B cell (primary cell): ENCODE data around the gene PFN3. TPM values are rescaled to one million over a fixed set of nuclear protein-coding genes. Genes with fewer than 3 reads are reported as not detected.

ENCODE experiments used
- ATAC-seq: fragments of 200-7000 bp; cut with Tn5 transposase; one replicate; pipeline ENCODE4 v1.10.0; 2021; ENCODE audit warnings: low read depth, mild to moderate bottlenecking, moderate number of reproducible peaks, moderate library complexity
- CTCF ChIA-PET: fragments of 350-600 bp; sonication (Branson Sonifier 250); formaldehyde crosslinking; loops from one replicate; lab custom pipeline; 2021; ENCODE audit warnings: antibody characterized with exemption, inconsistent platforms; lab: Charles Lee
- POLR2A ChIA-PET: fragments of 350-600 bp; sonication (Branson Sonifier 250); formaldehyde crosslinking; loops from one replicate; lab custom pipeline; 2021; ENCODE audit warnings: antibody characterized with exemption; lab: Charles Lee
- DNase-seq: peaks from one replicate; pipeline ENCODE4 v3.0.0; 2013
- H2AFZ ChIP-seq: 2 replicates; pipeline ENCODE4 v1.6.1; 2012; ENCODE audit warnings: mild to moderate bottlenecking, low read depth, low read length; ENCODE audit not compliant: insufficient read depth, poor library complexity, severe bottlenecking
- H3K27ac ChIP-seq, 2 donors: 1 replicate in 1 of 2; 2 replicates in 1 of 2; pipeline ENCODE4 v1.5.1; 2012 to 2013; ENCODE audit warnings: low read length in 2 of 2, mild to moderate bottlenecking in 2 of 2, moderate library complexity in 1 of 2
- H3K27me3 ChIP-seq, 4 experiments: fragments of 200-600 bp in 1 of 4; sonication (generic) in 1 of 4; replicated peaks in 1 of 4; 1 replicate in 2 of 4; 2 replicates in 2 of 4; pipeline versions ENCODE4 v1.6.1 to v1.7.0; 2013 to 2016; ENCODE audit warnings: low read length in 3 of 4, mild to moderate bottlenecking in 2 of 4, mixed read lengths in 1 of 4, moderate library complexity in 1 of 4; ENCODE audit not compliant: insufficient read depth in 4 of 4, control insufficient read depth in 3 of 4; ENCODE audit errors: control extremely low read depth in 1 of 4
- H3K36me3 ChIP-seq, 2 experiments: replicated peaks in 1 of 2; 1 replicate in 1 of 2; 2 replicates in 1 of 2; pipeline versions ENCODE4 v1.6.1 to v1.7.1; 2013; ENCODE audit warnings: low read length in 1 of 2; ENCODE audit not compliant: insufficient read depth in 2 of 2, control insufficient read depth in 1 of 2; ENCODE audit errors: control extremely low read depth in 1 of 2, extremely low read depth in 1 of 2
- H3K4me1 ChIP-seq, 2 donors: fragments of 200-600 bp in 1 of 2; sonication (generic) in 1 of 2; 1 replicate in 1 of 2; 2 replicates in 1 of 2; pipeline versions ENCODE4 v1.5.1 to v1.6.1; 2013 to 2017; ENCODE audit warnings: low read length in 2 of 2; ENCODE audit not compliant: control insufficient read depth in 2 of 2, insufficient read depth in 2 of 2
- H3K4me2 ChIP-seq: replicated peaks from 2 replicates; pipeline ENCODE3; 2012; ENCODE audit warnings: mild to moderate bottlenecking, low read depth, low read length; ENCODE audit not compliant: poor library complexity, severe bottlenecking
- H3K4me3 ChIP-seq, 5 experiments: fragments of 200-600 bp in 1 of 5; sonication (generic) in 1 of 5; 1 replicate in 3 of 5; 2 replicates in 2 of 5; pipeline versions ENCODE4 v1.5.1 to v1.7.0; 2011 to 2016; ENCODE audit warnings: low read length in 4 of 5, mild to moderate bottlenecking in 4 of 5, low read depth in 2 of 5, control low read depth in 1 of 5, moderate library complexity in 1 of 5; ENCODE audit not compliant: insufficient read depth in 1 of 5; ENCODE audit errors: control extremely low read depth in 1 of 5, extremely low read depth in 1 of 5
- H3K79me2 ChIP-seq: fragments of 200-600 bp; sonication (generic); one replicate; pipeline ENCODE4 v1.6.0; 2016; ENCODE audit warnings: low read length; ENCODE audit not compliant: control insufficient read depth, insufficient read depth
- H3K9ac ChIP-seq: fragments of 200-600 bp; sonication (generic); 2 replicates; pipeline ENCODE4 v1.6.1; 2017; ENCODE audit warnings: mild to moderate bottlenecking, low read length, moderate library complexity
- H3K9me3 ChIP-seq, 3 donors: one replicate each; pipeline versions ENCODE4 v1.6.1 to v1.7.1; 2013; ENCODE audit warnings: low read length in 2 of 3; ENCODE audit not compliant: control insufficient read depth in 2 of 3, insufficient read depth in 1 of 3; ENCODE audit errors: control extremely low read depth in 1 of 3
- H4K20me1 ChIP-seq: 2 replicates; pipeline ENCODE4 v1.6.0; 2012; ENCODE audit warnings: mild to moderate bottlenecking, low read length; ENCODE audit not compliant: insufficient read depth, control insufficient read depth, poor library complexity, severe bottlenecking
- H3K27ac Mint-ChIP-seq: one replicate; pipeline ENCODE4 v1.8.0; 2021; ENCODE audit warnings: mixed read lengths
- H3K27me3 Mint-ChIP-seq: one replicate; pipeline ENCODE4 v1.8.0; 2021; ENCODE audit warnings: mixed read lengths
- H3K4me1 Mint-ChIP-seq: one replicate; pipeline ENCODE4 v1.8.0; 2021; ENCODE audit warnings: mixed read lengths
- H3K4me3 Mint-ChIP-seq: one replicate; pipeline ENCODE4 v1.8.0; 2021; ENCODE audit warnings: mixed read lengths
- H3K9me3 Mint-ChIP-seq: one replicate; pipeline ENCODE4 v1.8.0; 2022; ENCODE audit warnings: mixed read lengths; ENCODE audit not compliant: insufficient read depth
- CTCF ChIP-seq: fragments of 200-600 bp; IDR thresholded peaks from one replicate; pipeline ENCODE4 v1.8.0; 2022; ENCODE audit warnings: antibody characterized with exemption, mild to moderate bottlenecking
- EZH2 ChIP-seq: IDR thresholded peaks from 2 replicates; pipeline ENCODE4 v1.6.1; 2012; ENCODE audit warnings: borderline replicate concordance, low read depth, mild to moderate bottlenecking, moderate library complexity, low read length; ENCODE audit not compliant: insufficient read depth, poor library complexity, severe bottlenecking
- WGBS: methylation state at CpG from one replicate; pipeline ENCODE4 v1.1.5; 2013; ENCODE audit warnings: missing lambda C conversion rate; ENCODE audit not compliant: insufficient coverage; 5-methylcytosine and 5-hydroxymethylcytosine counted together
- intact Hi-C: fragments of 100-400 bp; cut with micrococcal nuclease; formaldehyde crosslinking; loops from one replicate; pipeline ENCODE4 v1.10.0; 2022
- polyA plus RNA-seq: library from polyadenylated mRNA; depleted of rRNA; stranded (reverse); fragments of >200 nt; gene quantifications from 2 replicates; pipeline ENCODE4 v1.2.3, GENCODE V29; 2012
- total RNA-seq, 2 donors: library from RNA; stranded (reverse); fragments of 120-200 nt in 1 of 2; gene quantifications; 1 replicate in 1 of 2; 2 replicates in 1 of 2; pipeline versions ENCODE4 v1.2.3 to v1.2.4, GENCODE V29; 2013 to 2022

Gene PFN3
- total and polyA plus RNA-seq, 2 donors (not counting 1 experiment from before 2014, with no cell fraction given) = not detected

GRCh38 chr5:177393206-177393765, 7.2 kb downstream of the PFN3 start:
- 8% methylated on average over 1 of the region's 1 CpG for WGBS
- ChIA-PET CTCF (interaction anchor here (1.1 to 10.1 kb wide), 4 partner anchors 10 to 74 kb away, joined by 3 to 186 read pairs (median 74); partner anchors contain the start of gene PFN3), POLR2A (no interaction called here)
- Histone ChIP-seq H3K9me3 (no peaks in the 10 kb centered on the region), H3K79me2 (no peaks in the 10 kb centered on the region), H3K27me3 (no peaks in the 10 kb centered on the region), H3K27ac (no peak overlapping the region), H3K4me3 (no peak overlapping the region), H3K4me1 (peaks cover 14 to 24% of the 10 kb centered on the region in 2 donors), H3K4me2 (no peak overlapping the region), H4K20me1 (no peaks in the 10 kb centered on the region), H3K36me3 (no peaks in the 10 kb centered on the region), H2AFZ (no peak overlapping the region), H3K9ac (no peak overlapping the region)
- H3K9me3 Mint-ChIP-seq = no peaks in the 10 kb centered on the region
- intact Hi-C loops = no loop called here
- peaks cover 23% of the 10 kb centered on the region for H3K4me1 Mint-ChIP-seq
- H3K4me3 Mint-ChIP-seq = no peak overlapping the region
- peak overlapping the region; percentile 1 for H3K27ac Mint-ChIP-seq
- H3K27me3 Mint-ChIP-seq = peaks cover 3% of the 10 kb centered on the region
- no peak for DNase-seq
- no peak for ATAC-seq
- TF ChIP-seq EZH2 (no peak), CTCF (no peak)

- H3K79me2 ChIP-seq = no peaks in the 10 kb centered on the region
- WGBS = 17% methylated on average over 4 of the region's 5 CpGs
- no peak overlapping the region for H2AFZ ChIP-seq
- H3K9ac ChIP-seq = no peak overlapping the region
- no peak for ATAC-seq
- H4K20me1 ChIP-seq = no peaks in the 10 kb centered on the region
- H3K4me3 ChIP-seq = no peak overlapping the region
- H3K36me3 ChIP-seq = no peaks in the 10 kb centered on the region
- H3K9me3 Mint-ChIP-seq = no peaks in the 10 kb centered on the region
- no peak overlapping the region for H3K4me2 ChIP-seq
- no peaks in the 10 kb centered on the region for H3K9me3 ChIP-seq
- ChIA-PET CTCF (interaction anchor here (0.8 to 10.1 kb wide), 6 partner anchors 11 to 80 kb away, joined by 3 to 186 read pairs (median 3); partner anchors contain the start of gene PFN3), POLR2A (no interaction called here)
- H3K27ac Mint-ChIP-seq = peak overlapping the region; percentile 1
- intact Hi-C loops = no loop called here
- TF ChIP-seq EZH2 = no peak
- no peak for TF ChIP-seq CTCF
- peaks cover 14 to 24% of the 10 kb centered on the region in 2 donors for H3K4me1 ChIP-seq
- H3K4me1 Mint-ChIP-seq = peaks cover 24% of the 10 kb centered on the region
- no peak overlapping the region for H3K27ac ChIP-seq
- no peak overlapping the region for H3K4me3 Mint-ChIP-seq
- DNase-seq = no peak
- H3K27me3 ChIP-seq = no peaks in the 10 kb centered on the region
- peaks cover 3% of the 10 kb centered on the region for H3K27me3 Mint-ChIP-seq
Measured at GRCh38 chr5:177392765-177393164, 7.7 kb downstream of the PFN3 start.
